NT2/D1 (cell line): Measurements from ENCODE around the gene CLEC2A.

Source experiments
- DNase-seq: peaks from one replicate; pipeline ENCODE4 v3.0.0-alpha.2; 2011; ENCODE audit warnings: low read depth, low spot score
- H3K27me3 ChIP-seq: 2 replicates; pipeline ENCODE4 v1.6.0; 2011; ENCODE audit warnings: mild to moderate bottlenecking; ENCODE audit not compliant: insufficient read length, insufficient read depth
- H3K36me3 ChIP-seq: 2 replicates; pipeline ENCODE4 v1.6.1; 2011; ENCODE audit warnings: mild to moderate bottlenecking, low read length, mixed read lengths; ENCODE audit not compliant: insufficient read depth, insufficient read length
- H3K4me1 ChIP-seq: 2 replicates; pipeline ENCODE4 v1.5.1; 2011; ENCODE audit not compliant: insufficient read depth, insufficient read length
- H3K4me3 ChIP-seq: 2 replicates; pipeline ENCODE4 v1.5.1; 2011; ENCODE audit warnings: low read depth; ENCODE audit not compliant: insufficient read length
- H3K9ac ChIP-seq: 2 replicates; pipeline ENCODE4 v1.6.0; 2011; ENCODE audit warnings: low read depth; ENCODE audit not compliant: insufficient read length
- H3K9me3 ChIP-seq: 2 replicates; pipeline ENCODE4 v1.5.1; 2011; ENCODE audit warnings: mild to moderate bottlenecking, low read length; ENCODE audit not compliant: insufficient read depth
- SUZ12 ChIP-seq: IDR thresholded peaks from 2 replicates; pipeline ENCODE4 v1.6.1; 2011; ENCODE audit not compliant: insufficient read length, insufficient read depth; ENCODE audit errors: extremely low read depth
- YY1 ChIP-seq: IDR thresholded peaks from 2 replicates; pipeline ENCODE4 v1.6.1; 2011; ENCODE audit not compliant: insufficient read length, insufficient read depth
- ZNF274 ChIP-seq: IDR thresholded peaks from 2 replicates; pipeline ENCODE4 v1.6.1; 2011; ENCODE audit warnings: mild to moderate bottlenecking, low read depth, low read length

Gene CLEC2A

DNA sequence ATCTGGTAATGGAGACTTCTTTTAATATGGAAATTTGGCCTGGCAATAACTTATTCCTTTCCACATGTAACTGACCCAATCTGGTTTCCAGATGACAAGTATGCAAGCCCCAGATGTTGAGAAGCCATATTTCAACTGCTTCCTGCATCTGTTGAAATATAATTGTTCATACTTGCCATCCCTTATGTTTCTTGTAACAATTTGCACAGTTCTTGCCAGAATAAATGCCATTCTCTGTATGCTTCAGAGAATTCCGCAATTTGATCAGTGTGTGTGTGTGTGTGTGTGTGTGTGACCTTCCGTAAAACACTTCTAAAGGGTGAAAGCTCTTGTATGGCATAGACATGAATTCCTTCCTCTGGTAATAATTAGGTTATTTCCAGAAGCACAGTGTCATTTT, 1.8 kb upstream of the CLEC2A start:
- Histone ChIP-seq H3K36me3 (no peaks in the 10 kb centered on the region), H3K9me3 (no peaks in the 10 kb centered on the region), H3K4me1 (no peaks in the 10 kb centered on the region), H3K4me3 (no peak overlapping the region), H3K9ac (no peak overlapping the region), H3K27me3 (no peaks in the 10 kb centered on the region)
- DNase-seq: no peak
- no peak for TF ChIP-seq SUZ12
- no peak for TF ChIP-seq ZNF274

DNA sequence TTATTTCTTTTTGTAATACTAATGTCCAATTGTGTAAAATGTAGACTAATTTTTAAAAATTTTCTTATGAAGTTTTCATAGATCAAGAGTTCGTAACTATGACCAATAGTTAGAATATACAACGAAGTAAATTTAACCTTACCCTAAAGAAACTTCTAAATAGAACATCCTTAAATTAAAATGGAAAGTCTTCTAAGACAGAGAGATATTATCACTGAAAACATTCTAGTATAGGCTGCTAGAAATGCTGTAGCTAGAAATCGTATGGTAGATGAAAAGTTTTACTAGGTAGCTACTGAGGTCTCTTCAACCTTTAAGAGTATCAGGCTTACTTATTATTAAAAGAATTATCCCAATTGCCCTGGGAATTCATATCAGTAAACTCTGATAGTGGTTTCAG, 925 bp downstream of the CLEC2A start:
- TF ChIP-seq SUZ12 (no peak), ZNF274 (no peak), YY1 (no peak)

DNA sequence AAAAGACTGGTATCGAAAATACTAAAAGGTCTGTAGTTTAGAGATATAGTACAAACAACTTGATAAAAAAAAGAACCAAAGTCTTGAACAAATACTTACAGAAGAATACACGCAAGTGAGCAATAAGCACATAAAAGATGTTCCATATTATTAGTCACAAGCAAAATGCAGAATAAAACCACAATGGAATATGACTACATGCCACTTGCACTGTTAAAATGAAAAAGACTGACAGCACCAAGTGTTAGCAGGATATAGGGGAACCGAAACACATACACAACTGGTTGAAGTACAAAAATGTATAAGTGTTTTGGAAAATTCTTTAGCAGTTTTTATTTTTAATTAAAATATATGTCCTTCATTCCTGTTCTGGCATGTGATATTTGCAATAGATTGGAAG, 3.6 kb downstream of the CLEC2A start:
- H3K4me1 ChIP-seq: no peaks in the 10 kb centered on the region
- H3K4me3 ChIP-seq: no peak overlapping the region
- TF ChIP-seq ZNF274 (no peak), YY1 (no peak), SUZ12 (no peak)
- DNase-seq: no peak
- H3K36me3 ChIP-seq: no peaks in the 10 kb centered on the region
- no peaks in the 10 kb centered on the region for H3K9me3 ChIP-seq
- no peaks in the 10 kb centered on the region for H3K27me3 ChIP-seq
- H3K9ac ChIP-seq: no peak overlapping the region

More for the DNA sequence above, 925 bp downstream of the CLEC2A start:
- no peak overlapping the region for H3K4me3 ChIP-seq
- H3K27me3 ChIP-seq: no peaks in the 10 kb centered on the region
- no peak for DNase-seq
- H3K36me3 ChIP-seq: no peaks in the 10 kb centered on the region
- no peak overlapping the region for H3K9ac ChIP-seq
- no peaks in the 10 kb centered on the region for H3K9me3 ChIP-seq
- H3K4me1 ChIP-seq: no peaks in the 10 kb centered on the region

DNA sequence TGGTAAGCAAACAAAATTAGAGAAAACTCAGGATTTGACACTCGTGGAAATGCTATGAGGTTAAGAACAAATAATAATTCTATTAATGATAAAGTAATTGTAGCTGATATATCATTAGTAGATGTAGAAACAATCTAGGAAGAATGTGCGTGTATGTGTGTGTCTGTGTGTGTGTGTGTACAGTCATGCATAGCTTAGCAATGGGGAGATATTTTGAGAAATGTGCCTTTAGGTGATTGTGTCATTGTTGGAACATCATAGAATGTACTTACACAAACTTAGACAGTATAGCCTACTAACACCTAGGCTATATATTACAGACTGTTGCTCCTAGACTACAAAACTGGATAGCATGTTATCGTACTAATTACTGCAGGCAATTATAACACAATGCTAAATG, 5.3 kb downstream of the CLEC2A start:
- Histone ChIP-seq H3K27me3 (no peaks in the 10 kb centered on the region), H3K4me1 (no peaks in the 10 kb centered on the region), H3K9ac (no peak overlapping the region), H3K36me3 (no peaks in the 10 kb centered on the region), H3K4me3 (no peak overlapping the region), H3K9me3 (no peaks in the 10 kb centered on the region)
- TF ChIP-seq YY1 (no peak), ZNF274 (no peak), SUZ12 (no peak)
- DNase-seq: no peak

DNA sequence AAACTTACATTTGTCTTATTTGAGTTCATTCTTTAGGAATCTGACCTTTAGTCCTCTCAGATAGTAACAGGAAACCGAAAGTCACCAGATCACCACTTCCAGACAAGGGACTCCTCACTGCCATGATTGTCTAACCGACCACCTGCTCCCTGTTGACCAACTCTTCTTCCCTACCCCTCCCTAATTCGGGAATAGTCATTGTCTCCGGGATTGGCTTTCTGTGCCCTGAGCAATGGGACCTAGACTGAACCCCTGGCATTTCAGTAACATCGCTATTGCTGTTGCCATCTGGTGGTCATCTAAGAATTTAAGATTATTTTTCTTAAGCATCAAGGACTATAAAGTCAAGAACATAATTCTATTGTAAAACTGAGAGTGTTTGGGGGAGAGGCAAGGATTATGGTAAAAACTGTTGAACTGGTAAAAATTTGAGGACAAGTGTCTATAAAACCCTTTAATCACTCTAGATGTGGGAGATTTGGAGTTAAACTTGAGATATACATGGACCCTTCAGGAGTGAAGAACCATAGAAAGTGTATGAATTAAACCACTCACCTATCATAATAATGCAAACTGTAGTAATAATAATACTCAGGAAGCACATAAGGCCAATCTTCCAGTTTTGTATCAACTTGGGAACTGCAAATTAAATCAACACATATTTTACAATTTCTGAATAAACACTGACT, 6.3 kb downstream of the CLEC2A start:
- Histone ChIP-seq H3K4me1 (no peaks in the 10 kb centered on the region), H3K36me3 (no peaks in the 10 kb centered on the region), H3K27me3 (no peaks in the 10 kb centered on the region), H3K4me3 (no peak overlapping the region), H3K9ac (no peak overlapping the region), H3K9me3 (no peaks in the 10 kb centered on the region)
- TF ChIP-seq YY1 (no peak), ZNF274 (no peak), SUZ12 (no peak)
- DNase-seq: peak; percentile 59

DNA sequence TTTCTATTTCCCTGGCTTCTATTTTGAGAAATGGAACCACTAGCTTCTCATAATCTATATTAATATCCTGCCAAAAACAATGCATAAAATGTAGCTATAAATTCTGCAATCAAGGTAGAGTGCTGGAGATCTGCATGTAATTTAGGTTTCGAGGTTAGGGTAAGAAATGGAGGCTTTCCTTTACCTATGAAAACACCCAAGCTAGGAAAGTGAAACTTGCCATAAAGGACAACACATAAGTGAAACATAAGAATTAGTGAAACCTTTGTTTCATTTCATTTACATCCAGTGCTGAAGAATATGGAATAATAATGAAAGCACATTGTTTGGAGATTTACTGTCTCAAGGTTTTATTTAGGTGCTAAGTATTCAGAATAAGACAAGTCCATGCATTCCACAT, 9.7 kb downstream of the CLEC2A start:
- no peak for TF ChIP-seq YY1
- no peak for TF ChIP-seq ZNF274
- TF ChIP-seq SUZ12: no peak
- H3K4me1 ChIP-seq: no peaks in the 10 kb centered on the region
- H3K36me3 ChIP-seq: no peaks in the 10 kb centered on the region
- H3K9me3 ChIP-seq: peaks cover 5% of the 10 kb centered on the region; the same call in 1 of the 2 replicates
- no peak overlapping the region for H3K9ac ChIP-seq
- no peak overlapping the region for H3K4me3 ChIP-seq
- H3K27me3 ChIP-seq: no peaks in the 10 kb centered on the region
- no peak for DNase-seq

DNA sequence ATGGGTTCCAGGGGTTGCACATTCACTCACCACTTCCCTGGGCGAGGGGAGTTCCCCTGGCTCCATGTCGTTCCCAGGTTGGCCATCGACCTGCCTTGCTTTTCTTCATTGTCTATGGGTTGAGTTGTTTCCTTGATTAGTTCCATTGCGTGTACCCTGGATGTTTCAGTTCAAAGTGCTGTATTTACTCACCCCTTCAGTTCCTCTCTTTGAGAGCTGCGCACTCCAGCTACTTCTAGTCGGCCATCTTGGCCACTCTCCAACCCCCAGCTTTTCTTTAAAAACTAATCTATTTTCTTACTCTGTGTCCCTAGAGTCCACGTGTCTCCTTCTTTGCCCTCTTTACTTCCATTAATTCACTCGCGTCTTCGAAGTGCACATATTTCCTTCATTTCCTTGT, 11.7 kb downstream of the CLEC2A start:
- Histone ChIP-seq H3K4me1 (no peaks in the 10 kb centered on the region), H3K9me3 (peaks cover 5% of the 10 kb centered on the region; the same call in 1 of the 2 replicates), H3K9ac (no peak overlapping the region), H3K4me3 (no peak overlapping the region), H3K27me3 (no peaks in the 10 kb centered on the region), H3K36me3 (no peaks in the 10 kb centered on the region)
- no peak for TF ChIP-seq SUZ12
- TF ChIP-seq ZNF274: no peak
- no peak for TF ChIP-seq YY1
- no peak for DNase-seq

DNA sequence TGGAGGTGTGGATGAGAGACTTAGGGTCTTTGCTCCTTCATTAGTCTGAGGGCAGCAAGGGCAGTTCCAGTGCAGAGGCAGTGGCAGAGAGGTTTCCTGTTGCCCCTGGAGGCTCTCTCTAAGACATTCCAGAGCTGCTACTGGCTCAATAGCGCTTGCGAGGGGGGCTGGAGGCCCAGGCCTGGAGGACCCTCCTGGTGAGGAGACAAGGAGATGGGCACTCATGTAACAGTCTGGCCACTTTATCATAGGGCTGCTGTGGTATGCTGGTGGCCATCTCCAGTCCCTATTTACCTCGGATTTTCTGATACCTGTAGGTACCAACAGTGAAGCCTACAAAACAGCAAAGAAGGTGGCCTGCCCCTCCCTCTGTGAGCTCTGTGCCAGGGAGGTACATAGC, 12.7 kb downstream of the CLEC2A start:
- Histone ChIP-seq H3K4me3 (no peak overlapping the region), H3K27me3 (no peaks in the 10 kb centered on the region), H3K9me3 (peaks cover 5% of the 10 kb centered on the region; the same call in 1 of the 2 replicates), H3K36me3 (no peaks in the 10 kb centered on the region), H3K4me1 (no peaks in the 10 kb centered on the region), H3K9ac (no peak overlapping the region)
- TF ChIP-seq SUZ12 (no peak), ZNF274 (no peak)
- DNase-seq: no peak
